HG02981 (cell line): ENCODE data around the gene IGLL5.

Experiments used
- ATAC-seq: cut with Tn5 transposase; IDR thresholded peaks from one replicate; pipeline ENCODE4 v1.9.1; 2021; ENCODE audit warnings: mild to moderate bottlenecking, moderate library complexity; ENCODE audit not compliant: unreplicated experiment

Gene IGLL5

DNA sequence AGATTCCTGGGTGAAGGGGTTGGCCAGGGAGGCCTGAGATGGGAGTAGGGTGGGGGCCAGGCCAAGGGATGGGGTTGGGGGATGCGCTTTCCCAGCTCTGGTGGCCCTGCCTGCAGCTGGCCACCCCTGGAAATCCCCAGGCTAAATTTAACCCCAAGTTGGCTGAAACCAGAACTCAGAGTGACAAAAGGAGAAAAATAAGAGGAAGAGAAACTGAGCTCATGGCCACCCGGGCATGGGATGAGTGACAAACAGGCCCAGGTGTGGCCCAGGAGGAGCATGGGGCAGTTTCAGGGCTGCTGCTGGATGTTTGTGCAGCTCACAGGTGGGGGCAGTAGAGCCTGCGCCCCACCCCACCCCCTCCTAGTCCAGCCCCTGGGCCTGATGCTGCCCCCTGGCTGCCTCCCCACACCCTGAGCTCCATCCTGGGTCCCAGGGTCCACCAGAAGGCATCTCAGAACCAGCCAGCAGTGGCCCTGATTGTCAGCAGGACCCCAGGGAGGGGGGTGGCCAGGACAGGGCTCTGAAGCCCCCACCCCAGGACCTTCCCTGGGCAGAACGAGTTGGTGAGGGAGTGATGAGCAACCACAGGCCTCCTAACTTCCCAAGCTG lies 48.0 kb downstream of the IGLL5 start:
- peak; percentile 83 for ATAC-seq

DNA sequence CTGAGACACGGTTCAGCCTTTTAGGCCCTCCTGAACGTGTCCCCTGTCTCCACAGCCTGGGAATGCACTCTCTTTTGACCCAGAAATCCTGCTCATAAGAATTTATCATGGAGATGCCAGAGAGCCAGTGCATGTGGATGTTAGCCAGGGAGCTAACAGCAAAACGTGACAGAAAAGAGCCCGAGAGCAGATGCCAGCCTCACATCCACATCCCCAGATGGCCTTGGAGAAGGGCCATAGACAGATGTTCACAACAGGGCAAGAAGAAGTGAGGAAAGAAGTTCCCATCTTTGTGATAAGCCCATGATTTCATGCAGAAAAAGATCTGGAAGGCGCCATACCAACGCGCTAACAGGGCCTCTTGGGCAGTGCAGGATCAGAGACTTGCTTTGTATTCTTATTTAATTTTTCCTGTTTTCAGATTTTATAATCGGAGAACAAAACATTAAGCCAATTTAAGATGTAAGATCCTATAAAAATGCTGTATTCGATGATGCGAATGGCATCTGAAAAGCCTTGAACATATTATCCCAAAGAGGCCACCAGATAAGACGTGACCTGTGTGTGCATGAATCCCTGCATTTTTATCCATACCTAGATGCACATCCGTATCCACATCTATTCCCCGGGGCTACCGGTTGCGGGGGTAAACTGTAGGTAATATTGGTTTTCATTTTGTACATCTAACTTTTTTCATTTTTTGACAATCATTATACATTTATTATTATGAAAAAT lies 48.7 kb downstream of the IGLL5 start:
- no peak for ATAC-seq

DNA sequence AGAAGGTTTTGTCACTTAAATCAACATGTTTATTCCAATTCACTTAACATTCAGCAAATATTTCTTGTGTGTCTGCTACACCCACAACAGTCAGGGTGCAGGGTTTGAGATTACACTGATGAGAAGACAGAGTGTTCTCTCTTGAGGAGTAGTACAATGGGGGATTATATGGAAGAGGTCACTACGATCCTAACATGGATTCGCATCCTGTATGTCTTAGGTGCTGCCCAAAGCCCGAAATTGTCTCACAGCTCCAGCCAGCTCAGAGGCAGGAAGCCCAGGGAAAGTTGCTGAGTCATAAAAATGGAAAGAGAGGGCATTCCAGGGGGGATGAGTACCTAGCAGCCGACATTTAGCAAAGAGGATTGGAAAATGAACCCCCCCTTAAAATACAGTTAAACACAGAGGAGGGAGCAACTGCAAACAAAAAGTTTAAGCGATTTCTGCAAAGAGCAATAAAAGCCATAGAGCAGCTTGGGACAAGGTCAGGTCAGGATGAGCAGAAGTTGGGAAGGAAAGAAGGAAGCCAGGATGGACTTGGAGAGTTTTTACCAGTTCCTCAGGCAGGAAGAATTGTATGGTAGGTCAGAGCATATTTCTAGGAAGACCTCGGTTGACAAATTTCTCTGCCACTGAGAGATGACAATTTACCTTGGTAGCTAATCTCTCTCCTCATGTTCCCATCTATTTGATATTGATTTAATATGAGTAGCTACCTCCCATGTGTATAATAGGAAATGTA lies 49.5 kb downstream of the IGLL5 start:
- no peak for ATAC-seq

DNA sequence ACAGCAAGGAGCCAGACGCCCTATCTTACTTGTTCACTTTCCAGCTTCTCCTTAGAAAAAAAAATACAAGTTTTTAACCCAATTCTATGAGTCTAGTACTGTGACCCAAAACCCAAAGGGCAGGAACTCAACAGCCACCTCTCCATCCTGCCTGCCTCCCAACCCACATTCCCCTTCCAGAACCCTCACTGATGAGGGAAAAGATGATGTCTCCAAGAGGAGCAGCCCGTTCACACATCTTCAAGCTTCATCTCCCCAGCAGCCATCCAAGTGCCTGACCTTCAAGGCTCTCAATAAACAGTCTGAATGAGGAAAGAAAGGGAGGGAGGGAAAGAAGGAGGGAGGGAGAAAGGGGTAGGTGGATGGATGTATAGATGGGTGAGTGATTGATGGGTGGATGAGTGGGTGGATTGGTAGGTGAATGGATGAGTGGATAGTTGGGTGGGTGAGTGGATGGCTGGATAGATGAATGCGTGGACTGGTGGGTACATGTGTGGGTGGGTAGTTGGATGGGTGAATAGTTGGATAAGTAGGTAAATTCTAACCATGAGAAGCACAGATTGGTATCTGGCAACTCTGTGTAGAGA lies 50.4 kb downstream of the IGLL5 start:
- ATAC-seq, result no peak

DNA sequence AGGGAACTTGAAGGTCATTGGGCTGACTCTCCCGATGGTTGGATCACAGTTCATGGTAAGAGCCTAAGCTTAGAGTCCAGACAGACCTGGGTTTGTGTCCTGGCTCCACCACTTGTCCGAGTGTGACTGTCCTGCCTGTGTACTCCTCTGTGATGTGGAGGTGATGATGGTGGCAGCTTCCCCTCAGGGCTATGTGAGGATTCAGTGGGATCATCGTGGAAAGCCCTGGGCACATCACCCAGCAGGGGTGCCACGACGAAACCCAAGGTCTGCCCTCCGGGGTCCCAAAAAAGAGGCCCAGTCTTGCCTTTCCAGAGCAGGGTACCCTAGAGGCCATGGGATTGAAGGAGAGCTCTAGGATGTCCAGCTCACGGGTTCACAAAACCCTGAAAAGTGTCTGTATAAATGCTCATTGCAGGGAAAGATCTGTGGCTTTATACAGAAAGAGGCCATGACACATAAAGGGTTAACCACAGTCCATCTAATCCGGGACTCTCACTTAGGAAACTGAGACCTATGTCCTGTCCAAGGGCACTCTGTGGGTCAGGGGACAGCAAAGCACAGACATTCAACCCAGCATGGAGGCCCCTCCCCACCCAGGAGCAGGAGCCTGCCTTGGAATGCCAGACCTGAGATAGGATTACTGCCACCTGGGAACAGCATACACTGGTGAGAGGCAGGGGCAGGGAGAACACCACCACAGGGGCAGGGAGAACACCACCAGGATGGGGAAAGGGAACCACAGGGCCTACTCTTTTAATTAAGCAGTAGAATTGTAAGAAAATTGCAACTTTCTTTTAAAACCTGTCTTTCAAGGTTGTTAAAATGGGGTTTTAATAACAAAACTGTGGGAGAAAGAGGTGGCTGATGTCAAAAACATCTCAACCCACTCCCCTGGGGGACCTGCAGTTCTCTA lies 51.3 kb downstream of the IGLL5 start:
- no peak for ATAC-seq

DNA sequence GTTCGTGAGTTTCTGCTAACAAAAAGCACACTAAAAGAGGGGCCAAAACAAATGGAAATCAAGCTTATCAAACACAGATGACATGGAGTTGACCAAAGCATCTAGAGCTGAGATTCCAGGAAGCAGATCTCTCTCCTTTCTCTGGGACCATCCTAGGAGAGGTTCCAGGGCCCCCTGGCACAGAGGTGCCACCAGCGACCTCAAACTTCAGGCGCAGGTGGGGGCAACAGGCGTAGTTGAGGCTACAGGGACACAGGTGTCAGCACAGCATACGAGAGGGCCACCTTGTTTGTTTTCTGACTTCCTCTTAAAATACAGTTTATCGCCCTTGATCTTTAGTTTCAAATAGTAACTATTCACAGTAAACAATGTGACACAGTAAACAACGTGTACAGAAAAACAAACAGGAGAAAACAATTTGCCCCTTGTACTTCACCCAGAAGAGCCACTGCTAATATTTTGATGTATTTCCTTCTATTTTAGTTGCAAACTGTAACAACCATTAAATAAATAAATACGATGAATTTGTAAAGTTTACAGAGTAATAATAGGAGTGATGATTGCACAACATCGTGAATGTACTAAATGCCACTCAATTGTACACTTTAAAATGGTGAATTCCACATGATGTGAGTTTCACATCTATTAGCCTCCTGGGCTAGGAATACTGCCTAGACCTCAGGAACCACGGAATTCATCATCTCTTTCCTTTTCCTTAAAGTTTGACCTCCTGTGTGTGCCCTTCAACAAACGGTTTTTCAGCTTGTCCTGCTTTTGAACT lies 52.2 kb downstream of the IGLL5 start:
- no peak for ATAC-seq

DNA sequence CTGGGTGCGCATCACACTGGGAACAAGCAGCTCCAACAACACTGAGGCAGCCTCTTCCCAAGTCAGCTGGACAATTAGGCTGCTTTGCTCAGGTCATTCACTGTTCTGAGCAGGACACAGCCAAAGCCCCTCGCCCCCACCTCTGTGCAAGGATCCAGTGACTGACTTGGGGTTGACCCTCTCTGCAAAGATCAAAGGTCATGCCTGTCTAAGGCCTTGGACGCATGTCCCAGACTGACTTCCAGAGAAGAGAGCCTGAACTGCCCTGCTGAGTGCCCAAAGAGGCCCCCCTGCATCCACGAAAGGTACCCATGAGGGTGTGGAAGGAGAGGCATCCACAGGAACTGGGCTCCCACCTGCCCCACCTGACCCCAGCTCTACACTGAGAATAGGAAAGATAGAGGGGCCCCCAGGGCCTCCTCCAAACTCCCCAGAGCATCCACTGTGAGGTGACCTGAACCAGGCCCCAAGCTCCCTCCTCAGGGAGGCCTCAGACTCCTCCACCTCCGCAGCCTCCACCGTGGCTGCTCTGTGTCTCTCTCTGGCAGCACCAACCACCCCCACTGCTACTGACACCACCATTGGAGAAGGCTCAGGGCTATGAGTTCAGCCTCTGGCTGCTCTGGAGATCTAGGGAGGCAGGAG lies 53.5 kb downstream of the IGLL5 start:
- ATAC-seq, result no peak

DNA sequence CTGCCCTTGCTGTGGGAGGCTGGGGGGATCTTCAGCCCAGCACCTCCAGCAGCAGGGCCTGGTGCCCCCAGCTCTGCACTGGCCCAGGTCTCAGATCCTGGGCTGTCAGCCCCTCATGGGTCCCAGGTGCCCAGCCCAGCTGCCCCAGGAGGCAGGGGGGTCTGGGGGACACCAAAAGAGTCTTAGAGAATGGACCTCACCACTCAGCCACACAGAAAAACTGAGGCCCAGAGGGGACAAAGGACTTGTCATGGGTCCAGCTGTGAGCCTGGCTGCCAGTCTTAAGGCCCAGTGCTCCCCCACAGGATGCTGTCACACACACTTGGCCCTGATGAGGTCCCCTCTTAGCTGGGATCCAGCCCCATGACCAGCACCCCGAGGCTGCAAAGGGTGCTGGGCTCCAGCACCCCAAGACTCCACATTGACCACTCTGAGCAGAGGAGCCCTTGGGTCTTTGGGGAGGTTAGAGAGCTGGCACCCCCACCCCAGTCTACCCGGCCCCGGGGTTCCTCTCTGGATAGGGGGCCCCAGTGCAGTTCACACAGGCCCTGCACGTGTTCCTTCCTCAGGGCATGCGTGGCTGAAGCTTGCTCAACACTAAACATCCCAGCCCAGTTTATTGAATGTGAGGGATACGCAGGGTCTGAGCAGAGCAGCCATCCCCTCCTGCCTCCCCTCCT lies 54.4 kb downstream of the IGLL5 start:
- ATAC-seq, result no peak

DNA sequence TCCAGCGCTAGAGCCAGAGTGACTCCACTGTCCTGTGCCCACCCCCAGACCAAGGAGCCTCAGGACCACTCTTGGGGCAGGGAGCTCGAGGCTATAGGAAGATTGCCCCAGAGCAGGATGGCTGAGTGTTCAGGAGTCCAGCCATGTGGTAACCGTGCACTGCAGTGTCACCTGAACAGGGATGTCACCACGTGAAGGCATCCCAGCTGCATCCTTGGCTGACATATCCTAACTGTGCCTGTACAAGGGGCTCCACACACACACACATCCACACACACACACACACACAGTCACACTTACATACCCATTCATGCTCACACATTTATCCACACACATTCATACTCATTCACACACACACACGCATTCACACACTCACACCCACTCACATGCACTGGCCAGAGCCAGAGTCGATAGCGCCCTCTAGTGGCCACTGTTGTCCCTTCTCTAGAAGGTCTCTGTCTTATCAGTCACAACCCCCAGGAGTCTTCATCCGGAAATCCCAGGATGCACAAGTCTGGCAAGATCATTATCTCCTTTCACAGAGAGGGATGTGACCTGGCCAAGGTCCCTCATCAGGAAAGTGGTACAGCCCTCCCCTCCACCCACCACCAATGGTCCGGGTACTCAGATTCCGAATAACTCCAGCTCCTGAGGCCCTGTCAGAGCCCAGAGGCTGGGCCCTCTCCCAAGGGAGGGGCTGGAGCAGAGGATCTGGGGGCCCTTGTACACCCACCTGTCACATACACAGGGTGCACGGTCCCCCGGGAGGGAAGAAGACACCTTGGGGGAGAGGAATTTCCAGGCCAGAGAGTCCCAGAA lies 55.1 kb downstream of the IGLL5 start:
- no peak for ATAC-seq

DNA sequence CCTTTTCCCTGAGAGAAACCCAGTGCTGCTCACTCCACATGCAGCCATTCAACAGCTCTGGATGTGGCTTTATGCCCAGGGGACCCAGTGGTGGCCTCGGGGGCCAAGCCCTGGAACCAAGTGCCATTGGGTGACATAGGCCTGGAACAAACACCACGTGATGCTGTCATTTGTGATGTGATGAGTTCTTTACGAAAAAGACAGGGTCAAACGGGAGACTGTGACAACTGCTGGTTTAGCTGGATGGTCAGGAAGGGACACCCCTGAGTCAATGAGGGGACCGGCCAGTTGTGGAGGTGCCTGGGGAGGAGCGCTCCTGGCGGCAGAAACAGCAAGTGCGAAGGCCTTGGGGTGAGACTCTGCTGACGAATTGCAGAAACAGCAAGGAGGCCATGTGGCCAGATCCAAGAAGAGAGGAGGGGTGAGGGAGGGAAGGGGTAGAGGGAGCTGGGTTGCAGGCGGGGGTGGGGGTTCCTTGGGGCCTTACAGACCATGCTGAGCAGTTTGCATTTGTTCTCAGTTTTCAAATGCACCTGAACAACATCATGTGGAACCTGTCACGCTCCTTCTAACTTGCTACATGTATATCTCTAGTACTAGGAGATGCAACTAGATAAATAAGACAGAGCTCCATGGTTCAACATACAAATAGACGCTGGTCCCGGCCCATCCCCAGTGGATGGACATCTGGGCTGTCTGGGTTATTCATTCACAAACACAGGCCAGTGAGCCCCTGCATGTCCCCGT lies 56.1 kb downstream of the IGLL5 start:
- ATAC-seq, result no peak

DNA sequence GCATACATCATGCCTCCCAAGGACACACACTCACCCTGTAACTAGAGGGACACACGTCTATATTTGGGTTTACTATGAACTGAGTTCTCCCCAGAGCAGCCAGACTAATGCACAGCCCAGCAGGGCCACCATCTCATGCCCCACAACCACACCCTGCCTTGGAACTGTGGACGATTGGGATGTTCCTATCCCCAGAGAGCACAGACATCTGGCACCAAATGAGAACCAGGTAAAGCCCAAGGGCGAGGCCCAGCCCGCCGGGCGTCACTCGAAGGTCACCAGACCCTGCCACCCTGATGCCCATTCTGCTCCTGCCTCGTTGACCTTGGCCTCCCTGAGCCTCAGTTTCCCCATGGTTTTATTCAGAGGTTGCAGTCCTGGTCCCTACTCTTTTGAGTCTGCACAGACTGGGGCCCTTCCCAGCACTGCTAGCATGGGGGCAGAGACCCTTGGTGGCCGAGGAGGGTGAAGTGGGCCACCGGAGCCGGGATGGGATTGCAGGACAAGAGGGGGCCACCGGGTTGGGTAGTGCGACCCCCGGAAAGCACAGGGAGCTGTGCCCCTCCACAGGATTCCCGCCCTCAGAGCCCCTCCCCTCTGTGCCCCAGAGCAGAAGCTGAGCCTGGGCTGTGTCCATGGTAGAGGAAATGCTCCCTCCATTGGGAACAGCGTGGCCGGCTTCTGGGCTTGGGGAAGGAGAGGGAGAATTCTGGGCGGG lies 56.8 kb downstream of the IGLL5 start:
- no peak for ATAC-seq

DNA sequence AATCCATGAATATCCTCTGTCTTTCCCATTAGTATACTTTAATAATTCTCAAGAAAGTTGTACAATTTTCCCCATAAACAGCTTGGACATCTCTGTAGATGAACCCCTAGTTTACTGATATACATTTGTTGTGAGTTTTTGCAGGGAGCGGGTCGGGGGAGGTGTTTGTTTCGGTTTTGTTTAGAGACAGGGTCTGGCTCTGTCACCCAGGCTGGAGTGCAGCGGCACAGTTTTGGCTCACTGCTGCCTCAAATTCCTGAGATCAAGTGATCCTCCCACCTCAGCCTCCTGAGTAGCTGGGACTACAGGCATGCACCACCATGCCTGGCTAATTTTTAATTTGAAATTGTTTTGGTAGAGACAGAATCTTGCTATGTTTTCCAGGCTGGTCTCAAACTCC lies 57.6 kb downstream of the IGLL5 start:
- ATAC-seq, result no peak
